HepG2 (cell line): ENCODE results near the gene SETD3. TPM values are rescaled to one million over a fixed set of nuclear protein-coding genes. Genes with fewer than 3 reads are reported as not detected.

Experiments
- AKAP8 ChIP-seq: sonication (generic); formaldehyde crosslinking; IDR thresholded peaks from 2 replicates; pipeline ENCODE4 v1.5.1; 2020; ENCODE audit warnings: mild to moderate bottlenecking, missing genetic modification reagents
- ELF4 ChIP-seq: sonication (generic); formaldehyde crosslinking; IDR thresholded peaks from 2 replicates; pipeline ENCODE4 v1.5.0; 2020; ENCODE audit warnings: missing genetic modification reagents, mild to moderate bottlenecking, moderate library complexity, borderline replicate concordance
- HNF4A ChIP-seq: sonication (generic); formaldehyde crosslinking; IDR thresholded peaks from 2 replicates; pipeline ENCODE4 v1.4.0; 2020; ENCODE audit warnings: missing genetic modification reagents
- IRF2 ChIP-seq: IDR thresholded peaks from 2 replicates; pipeline ENCODE4 v1.6.1; 2018; ENCODE audit warnings: missing genetic modification reagents, missing compliant biosample characterization
- LCORL ChIP-seq, 2 experiments: fragments of 450-650 bp in 1 of 2; sonication (generic) in 1 of 2; formaldehyde crosslinking in 1 of 2; IDR thresholded peaks; 2 replicates each; pipeline versions ENCODE4 v1.5.0 to v1.6.1; 2017 to 2020; ENCODE audit warnings: antibody characterized with exemption in 1 of 2, missing genetic modification reagents in 1 of 2
- NBN ChIP-seq: fragments of 450-650 bp; conservative IDR thresholded peaks from 2 replicates; pipeline ENCODE4 v1.6.1; 2017
- NR2C2 ChIP-seq: sonication (generic); formaldehyde crosslinking; IDR thresholded peaks from 2 replicates; pipeline ENCODE4 v1.4.0; 2020; ENCODE audit warnings: missing genetic modification reagents, mild to moderate bottlenecking, moderate library complexity, borderline replicate concordance
- RXRB ChIP-seq: IDR thresholded peaks from 2 replicates; pipeline ENCODE4 v1.6.1; 2016; ENCODE audit warnings: borderline replicate concordance, missing genetic modification reagents, missing compliant biosample characterization
- SALL1 ChIP-seq: sonication (generic); formaldehyde crosslinking; IDR thresholded peaks from 2 replicates; pipeline ENCODE4 v1.8.0; 2022; ENCODE audit warnings: mild to moderate bottlenecking, missing genetic modification reagents
- ZBTB21 ChIP-seq: sonication (generic); formaldehyde crosslinking; IDR thresholded peaks from 2 replicates; pipeline ENCODE4 v1.4.0; 2020; ENCODE audit warnings: missing genetic modification reagents
- polyA plus RNA-seq, 8 experiments: library from polyadenylated mRNA; depleted of rRNA in 3 of 8; stranded (reverse) in 7 of 8; unstranded in 1 of 8; fragments of >200 nt; fragmentation: Illumina TruSeq in 4 of 8; extraction: Trizol in 4 of 8; gene quantifications; 2 replicates each; pipeline versions ENCODE4 v1.2.1 to v1.2.3, GENCODE V29; 2011 to 2016; ENCODE audit warnings: low read depth in 4 of 8, missing spikeins in 1 of 8, mixed read lengths in 1 of 8; ENCODE audit not compliant: insufficient read depth in 1 of 8
- total RNA-seq, 5 experiments: library from RNA; depleted of rRNA; stranded (reverse); fragments of >200 nt; fragmentation: Illumina TruSeq; extraction: Trizol; gene quantifications; 2 replicates each; pipeline ENCODE4 v1.2.3, GENCODE V29; 2016; ENCODE audit warnings: low read depth in 1 of 5
- TF ChIP-seq, protein P1 (sequence below): sonication (generic); formaldehyde crosslinking; IDR thresholded peaks from 2 replicates; pipeline ENCODE4 v1.4.0; 2020; ENCODE audit warnings: missing genetic modification reagents, borderline replicate concordance
- TF ChIP-seq, protein P2 (sequence below), 2 experiments: sonication (generic) in 1 of 2; formaldehyde crosslinking in 1 of 2; IDR thresholded peaks; 2 replicates each; pipeline versions ENCODE4 v1.4.0 to v1.6.1; 2016 to 2020; ENCODE audit warnings: borderline replicate concordance in 1 of 2, low read depth in 1 of 2, mild to moderate bottlenecking in 1 of 2, missing genetic modification reagents in 1 of 2

Gene SETD3
- total and polyA plus RNA-seq, 2 of the 13 experiments (the other 11 are each of a cell fraction or from before 2014, with no cell fraction given), result 30.3 to 67.1 TPM

DNA sequence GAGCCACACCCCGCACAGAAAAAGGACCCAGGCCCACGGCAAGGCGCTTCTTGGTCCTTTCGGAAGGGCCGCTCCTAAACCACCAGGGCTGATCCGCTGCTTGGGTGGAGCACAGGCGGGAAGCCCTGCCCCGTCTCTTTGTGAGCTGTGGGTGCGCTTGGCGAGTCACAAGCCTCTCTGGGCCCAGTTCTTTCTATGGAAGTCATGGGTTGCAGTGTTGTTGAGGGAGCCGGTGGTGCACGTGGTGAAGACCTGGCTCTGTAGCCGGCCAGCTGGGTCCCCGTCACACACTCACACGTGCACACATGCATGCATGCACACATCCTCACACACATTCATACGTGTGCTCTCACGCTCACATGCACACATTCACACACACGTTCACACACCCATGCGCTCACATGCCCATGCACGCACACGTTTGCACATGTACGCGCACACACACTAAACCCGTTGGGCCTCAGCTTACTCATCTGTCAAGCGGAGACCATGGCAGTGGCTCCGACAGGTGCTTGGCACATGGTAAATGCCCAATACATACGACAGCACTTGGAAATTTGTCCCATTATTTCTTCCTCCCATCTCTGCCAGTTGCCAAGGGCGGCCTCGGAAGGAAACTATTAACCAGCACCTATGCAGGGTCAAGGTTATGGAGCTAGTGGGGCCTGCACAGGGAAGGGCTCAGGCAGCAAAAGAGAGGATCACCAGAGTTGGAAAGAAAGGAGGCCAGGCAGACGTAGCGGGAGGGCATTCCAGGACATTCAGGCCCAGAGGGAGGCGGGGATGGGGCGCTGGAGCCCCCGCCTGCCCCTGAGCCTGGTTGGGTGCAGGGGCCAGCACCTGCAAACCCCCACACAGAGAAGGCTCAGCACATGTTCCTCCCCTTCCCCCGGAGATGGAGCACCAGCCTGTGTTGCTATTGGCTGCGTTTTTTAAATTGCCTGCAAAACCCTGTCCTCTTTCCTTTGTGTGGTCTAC, 96.9 kb downstream of the SETD3 start (continued):
- TF ChIP-seq, protein P1, sequence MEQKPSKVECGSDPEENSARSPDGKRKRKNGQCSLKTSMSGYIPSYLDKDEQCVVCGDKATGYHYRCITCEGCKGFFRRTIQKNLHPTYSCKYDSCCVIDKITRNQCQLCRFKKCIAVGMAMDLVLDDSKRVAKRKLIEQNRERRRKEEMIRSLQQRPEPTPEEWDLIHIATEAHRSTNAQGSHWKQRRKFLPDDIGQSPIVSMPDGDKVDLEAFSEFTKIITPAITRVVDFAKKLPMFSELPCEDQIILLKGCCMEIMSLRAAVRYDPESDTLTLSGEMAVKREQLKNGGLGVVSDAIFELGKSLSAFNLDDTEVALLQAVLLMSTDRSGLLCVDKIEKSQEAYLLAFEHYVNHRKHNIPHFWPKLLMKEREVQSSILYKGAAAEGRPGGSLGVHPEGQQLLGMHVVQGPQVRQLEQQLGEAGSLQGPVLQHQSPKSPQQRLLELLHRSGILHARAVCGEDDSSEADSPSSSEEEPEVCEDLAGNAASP, result peak; percentile 65; the same call in 1 of the 2 replicates
- no peak for TF ChIP-seq IRF2 (CRISPR knock-in tag)
- TF ChIP-seq, protein P2, sequence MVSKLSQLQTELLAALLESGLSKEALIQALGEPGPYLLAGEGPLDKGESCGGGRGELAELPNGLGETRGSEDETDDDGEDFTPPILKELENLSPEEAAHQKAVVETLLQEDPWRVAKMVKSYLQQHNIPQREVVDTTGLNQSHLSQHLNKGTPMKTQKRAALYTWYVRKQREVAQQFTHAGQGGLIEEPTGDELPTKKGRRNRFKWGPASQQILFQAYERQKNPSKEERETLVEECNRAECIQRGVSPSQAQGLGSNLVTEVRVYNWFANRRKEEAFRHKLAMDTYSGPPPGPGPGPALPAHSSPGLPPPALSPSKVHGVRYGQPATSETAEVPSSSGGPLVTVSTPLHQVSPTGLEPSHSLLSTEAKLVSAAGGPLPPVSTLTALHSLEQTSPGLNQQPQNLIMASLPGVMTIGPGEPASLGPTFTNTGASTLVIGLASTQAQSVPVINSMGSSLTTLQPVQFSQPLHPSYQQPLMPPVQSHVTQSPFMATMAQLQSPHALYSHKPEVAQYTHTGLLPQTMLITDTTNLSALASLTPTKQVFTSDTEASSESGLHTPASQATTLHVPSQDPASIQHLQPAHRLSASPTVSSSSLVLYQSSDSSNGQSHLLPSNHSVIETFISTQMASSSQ (IDR thresholded peaks at IDR 0.05; ENCODE audit: low read depth), result no peak
- TF ChIP-seq, protein P2 (CRISPR knock-in tag; IDR thresholded peaks at IDR 0.05; ENCODE audit: borderline replicate concordance), result no peak
- no peak for TF ChIP-seq AKAP8
- TF ChIP-seq SALL1 (CRISPR knock-in tag), result peak; percentile 15; the same call in 1 of the 2 replicates
- peak; percentile 42; the same call in 1 of the 2 replicates for TF ChIP-seq NR2C2 (CRISPR knock-in tag)
- no peak for TF ChIP-seq ELF4 (CRISPR knock-in tag)
- TF ChIP-seq ZBTB21 (CRISPR knock-in tag), result no peak
- peak; percentile 26; the same call in 1 of the 2 replicates for TF ChIP-seq HNF4A (CRISPR knock-in tag)
- TF ChIP-seq LCORL (IDR thresholded peaks at IDR 0.05), result no peak
- no peak for TF ChIP-seq LCORL (CRISPR knock-in tag; IDR thresholded peaks at IDR 0.05)
- TF ChIP-seq RXRB, result peak; percentile 56; the same call in 1 of the 2 replicates
- TF ChIP-seq NBN, result no peak
